SK-N-SH (cell line): ENCODE results near the gene MYO1E. TPM values are rescaled to one million over a fixed set of nuclear protein-coding genes. Genes with fewer than 3 reads are reported as not detected.

ENCODE experiments used
- CTCF ChIA-PET: fragments of 300-600, 350-600 bp; formaldehyde crosslinking; extraction: SDS; loops from one replicate; lab custom pipeline; 2021; lab: Yijun Ruan, JAX
- POLR2A ChIA-PET: fragments of 350-600 bp; sonication (Branson Sonifier 250); formaldehyde crosslinking; extraction: SDS; loops from one replicate; lab custom pipeline; 2020; ENCODE audit warnings: antibody characterized with exemption, inconsistent platforms; lab: Yijun Ruan, JAX
- DNase-seq: peaks from one replicate; pipeline ENCODE4 v3.0.0; 2012
- H2AFZ ChIP-seq: fragments of 200-600 bp; sonication (generic); 2 replicates; pipeline ENCODE4 v1.8.1; 2016; ENCODE audit warnings: antibody characterized with exemption, mild to moderate bottlenecking, low read depth
- H3F3A ChIP-seq: fragments of 200-600 bp; sonication (generic); replicated peaks from 2 replicates; pipeline ENCODE3; 2016; ENCODE audit warnings: antibody characterized with exemption, mild to moderate bottlenecking; ENCODE audit not compliant: insufficient read depth
- H3K27ac ChIP-seq, 2 experiments: fragments of 200-500 bp in 1 of 2; fragments of 200-600 bp in 1 of 2; sonication (Bioruptor generic) in 1 of 2; sonication (generic), shearing (Covaris generic) in 1 of 2; 2 replicates each; pipeline versions ENCODE4 v1.5.1 to v1.6.1; 2014 to 2016; ENCODE audit warnings: low read depth in 2 of 2, inconsistent platforms in 1 of 2, low read length in 1 of 2, mild to moderate bottlenecking in 1 of 2, mixed read lengths in 1 of 2
- H3K27me3 ChIP-seq: fragments of 200-600 bp; sonication (generic), shearing (Covaris generic); 2 replicates; pipeline ENCODE4 v1.6.1; 2016; ENCODE audit warnings: mixed run types; ENCODE audit not compliant: insufficient read depth
- H3K36me3 ChIP-seq, 2 experiments: fragments of 200-500 bp in 1 of 2; fragments of 200-600 bp in 1 of 2; sonication (Bioruptor generic) in 1 of 2; sonication (generic) in 1 of 2; replicated peaks in 1 of 2; 2 replicates each; pipeline versions ENCODE3 to v1.5.1; 2014 to 2016; ENCODE audit warnings: low read length in 1 of 2, mild to moderate bottlenecking in 1 of 2; ENCODE audit not compliant: insufficient read depth in 2 of 2, control insufficient read depth in 1 of 2
- H3K4me1 ChIP-seq, 2 experiments: fragments of 200-500 bp in 1 of 2; fragments of 200-600 bp in 1 of 2; sonication (Bioruptor generic) in 1 of 2; sonication (generic), shearing (Covaris generic) in 1 of 2; 2 replicates each; pipeline versions ENCODE4 v1.5.1 to v1.6.1; 2014 to 2016; ENCODE audit warnings: low read depth in 1 of 2, low read length in 1 of 2, mixed run types in 1 of 2; ENCODE audit not compliant: insufficient read depth in 2 of 2, control insufficient read depth in 1 of 2
- H3K4me2 ChIP-seq: fragments of 200-600 bp; sonication (generic), shearing (Covaris generic); 2 replicates; pipeline ENCODE4 v1.6.1; 2017; ENCODE audit warnings: mixed run types
- H3K4me3 ChIP-seq, 2 experiments: fragments of 200-500 bp in 1 of 2; fragments of 200-600 bp in 1 of 2; sonication (Bioruptor generic) in 1 of 2; sonication (generic), shearing (Covaris generic) in 1 of 2; 2 replicates each; pipeline versions ENCODE4 v1.5.1 to v1.8.1; 2014 to 2016; ENCODE audit warnings: low read depth in 2 of 2, inconsistent platforms in 1 of 2, low read length in 1 of 2, mild to moderate bottlenecking in 1 of 2, mixed read lengths in 1 of 2, moderate library complexity in 1 of 2
- H3K79me2 ChIP-seq: fragments of 200-600 bp; sonication (generic); 2 replicates; pipeline ENCODE4 v1.8.1; 2017; ENCODE audit warnings: mild to moderate bottlenecking; ENCODE audit not compliant: insufficient read depth
- H3K9ac ChIP-seq: fragments of 200-600 bp; sonication (generic); 2 replicates; pipeline ENCODE4 v1.6.1; 2017; ENCODE audit warnings: mixed run types
- H3K9me2 ChIP-seq: fragments of 200-600 bp; sonication (generic); 2 replicates; pipeline ENCODE4 v1.6.1; 2017; ENCODE audit warnings: mixed run types
- H3K9me3 ChIP-seq: fragments of 200-600 bp; sonication (generic); 2 replicates; pipeline ENCODE4 v1.6.1; 2017; ENCODE audit warnings: mixed run types, mild to moderate bottlenecking, moderate library complexity
- H4K20me1 ChIP-seq: fragments of 200-600 bp; sonication (generic); 2 replicates; pipeline ENCODE4 v1.6.1; 2017; ENCODE audit warnings: mild to moderate bottlenecking, mixed run types; ENCODE audit not compliant: insufficient read depth
- ELF1 ChIP-seq: IDR thresholded peaks from 2 replicates; pipeline ENCODE4 v1.4.0; 2012
- FOSL2 ChIP-seq: IDR thresholded peaks from 2 replicates; pipeline ENCODE4 v1.4.0; 2012; ENCODE audit warnings: low read depth, mild to moderate bottlenecking, moderate library complexity, borderline replicate concordance
- FOXJ3 ChIP-seq: sonication (generic); formaldehyde crosslinking; IDR thresholded peaks from 2 replicates; pipeline ENCODE4 v1.5.1; 2020; ENCODE audit warnings: mild to moderate bottlenecking, missing genetic modification reagents
- FOXM1 ChIP-seq: IDR thresholded peaks from 2 replicates; pipeline ENCODE4 v1.4.0; 2012; ENCODE audit warnings: low read depth, mild to moderate bottlenecking
- GATA2 ChIP-seq: sonication (generic); formaldehyde crosslinking; IDR thresholded peaks from 2 replicates; pipeline ENCODE4 v1.5.0; 2020; ENCODE audit warnings: mild to moderate bottlenecking, missing genetic modification reagents
- JUND ChIP-seq: IDR thresholded peaks from 2 replicates; pipeline ENCODE4 v1.4.0; 2012
- MEF2A ChIP-seq: IDR thresholded peaks from 2 replicates; pipeline ENCODE4 v1.4.0; 2012; ENCODE audit warnings: low read depth, borderline replicate concordance
- MXI1 ChIP-seq: IDR thresholded peaks from 2 replicates; pipeline ENCODE4 v1.6.1; 2012; ENCODE audit warnings: mild to moderate bottlenecking, low read depth, low read length, improper control_type of control experiment
- NFIC ChIP-seq: IDR thresholded peaks from 2 replicates; pipeline ENCODE4 v1.4.0; 2012; ENCODE audit warnings: borderline replicate concordance
- RCOR1 ChIP-seq: fragments of 150-350 bp; IDR thresholded peaks from 2 replicates; pipeline ENCODE4 v1.6.1; 2017; ENCODE audit warnings: antibody characterized with exemption, low read length
- RFX5 ChIP-seq: IDR thresholded peaks from 2 replicates; pipeline ENCODE4 v1.6.1; 2012; ENCODE audit warnings: mild to moderate bottlenecking, improper control_type of control experiment, low read length
- RXRA ChIP-seq: IDR thresholded peaks from 2 replicates; pipeline ENCODE4 v1.4.0; 2012; ENCODE audit warnings: low read depth, mild to moderate bottlenecking, borderline replicate concordance
- SIN3A ChIP-seq: IDR thresholded peaks from 2 replicates; pipeline ENCODE4 v1.6.1; 2012; ENCODE audit warnings: low read depth, mild to moderate bottlenecking, low read length, moderate library complexity, borderline replicate concordance
- USF1 ChIP-seq: IDR thresholded peaks from 2 replicates; pipeline ENCODE4 v1.4.0; 2012; ENCODE audit warnings: low read depth, borderline replicate concordance
- YY1 ChIP-seq: IDR thresholded peaks from 2 replicates; pipeline ENCODE4 v1.4.0; 2012; ENCODE audit warnings: low read depth, mild to moderate bottlenecking
- ZBTB33 ChIP-seq: IDR thresholded peaks from 2 replicates; pipeline ENCODE4 v1.4.0; 2012; ENCODE audit warnings: low read depth, borderline replicate concordance
- WGBS: methylation state at CpG from one replicate; pipeline ENCODE4 v1.1.6; 2017; ENCODE audit warnings: low lambda C conversion rate; 5-methylcytosine and 5-hydroxymethylcytosine counted together
- polyA plus RNA-seq, 3 experiments: library from polyadenylated mRNA; depleted of rRNA; stranded (reverse); fragments of >200 nt; gene quantifications; 2 replicates each; pipeline ENCODE4 v1.2.3, GENCODE V29; 2012
- TF ChIP-seq, protein P1 (sequence below): IDR thresholded peaks from 2 replicates; pipeline ENCODE4 v1.6.1; 2012; ENCODE audit warnings: mild to moderate bottlenecking, low read depth, low read length, moderate library complexity
- TF ChIP-seq, protein P2 (sequence below): fragments of 150-350 bp; IDR thresholded peaks from 2 replicates; pipeline ENCODE4 v1.6.1; 2017; ENCODE audit warnings: antibody characterized with exemption, low read length, low read depth, borderline replicate concordance

The MYO1E gene
- polyA plus RNA-seq, 1 of the 3 experiments (the other 2 are of a cell fraction) = 9.7 TPM

- 79% methylated on average over 7 of the region's 7 CpGs for WGBS
Observed at GRCh38 chr15:59399465-59400102, 26.9 kb upstream of the MYO1E start.

DNA sequence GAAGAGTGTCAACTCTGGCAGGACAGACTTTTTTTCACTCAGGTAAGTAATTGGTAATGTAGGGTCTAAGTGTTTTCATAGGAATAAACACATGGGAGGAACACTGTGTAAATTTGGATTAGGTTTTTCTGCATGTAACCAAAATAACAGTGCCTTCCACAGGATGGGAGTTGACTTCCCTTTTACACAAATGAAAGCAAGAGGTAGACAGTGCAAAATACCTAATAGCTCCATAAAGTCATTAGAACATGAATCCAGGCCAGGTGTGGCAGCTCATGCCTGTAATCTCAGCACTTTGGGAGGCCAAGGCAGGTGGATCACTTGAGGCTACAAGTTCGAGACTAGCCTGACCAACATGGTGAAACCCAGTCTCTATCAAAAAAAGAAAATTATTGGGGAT is 25.5 kb upstream of the MYO1E start:
- no peak overlapping the region for H2AFZ ChIP-seq
- POLR2A ChIA-PET = no interaction called here
- H4K20me1 ChIP-seq = no peaks in the 10 kb centered on the region
- H3K27me3 ChIP-seq = no peaks in the 10 kb centered on the region
- no peaks in the 10 kb centered on the region for H3K9me2 ChIP-seq
- H3K4me2 ChIP-seq = no peak overlapping the region
- H3K79me2 ChIP-seq = no peaks in the 10 kb centered on the region
- H3K9ac ChIP-seq = no peak overlapping the region
- DNase-seq = no peak
- no peaks in the 10 kb centered on the region for H3K4me1 ChIP-seq
- no peaks in the 10 kb centered on the region for H3K36me3 ChIP-seq
- WGBS = 32% methylated on average over 1 of the region's 1 CpG
- H3K9me3 ChIP-seq = no peaks in the 10 kb centered on the region
- H3F3A ChIP-seq = no peaks in the 10 kb centered on the region
- no peak overlapping the region for H3K4me3 ChIP-seq
- no peak overlapping the region for H3K27ac ChIP-seq
- CTCF ChIA-PET = no interaction called here
- no peak for TF ChIP-seq NFIC
- no peak for TF ChIP-seq YY1
- no peak for TF ChIP-seq FOXJ3
- TF ChIP-seq RCOR1 = no peak
- no peak for TF ChIP-seq SIN3A
- no peak for TF ChIP-seq FOXM1
- TF ChIP-seq MEF2A = no peak
- TF ChIP-seq RFX5 = no peak
- TF ChIP-seq MXI1 = no peak
- TF ChIP-seq, protein P1, sequence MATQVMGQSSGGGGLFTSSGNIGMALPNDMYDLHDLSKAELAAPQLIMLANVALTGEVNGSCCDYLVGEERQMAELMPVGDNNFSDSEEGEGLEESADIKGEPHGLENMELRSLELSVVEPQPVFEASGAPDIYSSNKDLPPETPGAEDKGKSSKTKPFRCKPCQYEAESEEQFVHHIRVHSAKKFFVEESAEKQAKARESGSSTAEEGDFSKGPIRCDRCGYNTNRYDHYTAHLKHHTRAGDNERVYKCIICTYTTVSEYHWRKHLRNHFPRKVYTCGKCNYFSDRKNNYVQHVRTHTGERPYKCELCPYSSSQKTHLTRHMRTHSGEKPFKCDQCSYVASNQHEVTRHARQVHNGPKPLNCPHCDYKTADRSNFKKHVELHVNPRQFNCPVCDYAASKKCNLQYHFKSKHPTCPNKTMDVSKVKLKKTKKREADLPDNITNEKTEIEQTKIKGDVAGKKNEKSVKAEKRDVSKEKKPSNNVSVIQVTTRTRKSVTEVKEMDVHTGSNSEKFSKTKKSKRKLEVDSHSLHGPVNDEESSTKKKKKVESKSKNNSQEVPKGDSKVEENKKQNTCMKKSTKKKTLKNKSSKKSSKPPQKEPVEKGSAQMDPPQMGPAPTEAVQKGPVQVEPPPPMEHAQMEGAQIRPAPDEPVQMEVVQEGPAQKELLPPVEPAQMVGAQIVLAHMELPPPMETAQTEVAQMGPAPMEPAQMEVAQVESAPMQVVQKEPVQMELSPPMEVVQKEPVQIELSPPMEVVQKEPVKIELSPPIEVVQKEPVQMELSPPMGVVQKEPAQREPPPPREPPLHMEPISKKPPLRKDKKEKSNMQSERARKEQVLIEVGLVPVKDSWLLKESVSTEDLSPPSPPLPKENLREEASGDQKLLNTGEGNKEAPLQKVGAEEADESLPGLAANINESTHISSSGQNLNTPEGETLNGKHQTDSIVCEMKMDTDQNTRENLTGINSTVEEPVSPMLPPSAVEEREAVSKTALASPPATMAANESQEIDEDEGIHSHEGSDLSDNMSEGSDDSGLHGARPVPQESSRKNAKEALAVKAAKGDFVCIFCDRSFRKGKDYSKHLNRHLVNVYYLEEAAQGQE = no peak
- TF ChIP-seq ELF1 = no peak
- TF ChIP-seq, protein P2, sequence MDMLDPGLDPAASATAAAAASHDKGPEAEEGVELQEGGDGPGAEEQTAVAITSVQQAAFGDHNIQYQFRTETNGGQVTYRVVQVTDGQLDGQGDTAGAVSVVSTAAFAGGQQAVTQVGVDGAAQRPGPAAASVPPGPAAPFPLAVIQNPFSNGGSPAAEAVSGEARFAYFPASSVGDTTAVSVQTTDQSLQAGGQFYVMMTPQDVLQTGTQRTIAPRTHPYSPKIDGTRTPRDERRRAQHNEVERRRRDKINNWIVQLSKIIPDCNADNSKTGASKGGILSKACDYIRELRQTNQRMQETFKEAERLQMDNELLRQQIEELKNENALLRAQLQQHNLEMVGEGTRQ = no peak

More at GRCh38 chr15:59399465-59400102, 26.9 kb upstream of the MYO1E start:
- Histone ChIP-seq H2AFZ (no peak overlapping the region), H3K4me1 (no peaks in the 10 kb centered on the region), H3K36me3 (no peaks in the 10 kb centered on the region), H3K79me2 (no peaks in the 10 kb centered on the region), H3K27ac (no peak overlapping the region), H3K4me3 (no peak overlapping the region), H3F3A (no peaks in the 10 kb centered on the region), H3K9me3 (no peaks in the 10 kb centered on the region), H3K9me2 (no peaks in the 10 kb centered on the region), H4K20me1 (no peaks in the 10 kb centered on the region), H3K27me3 (no peaks in the 10 kb centered on the region), H3K9ac (no peak overlapping the region), H3K4me2 (no peak overlapping the region)
- no peak for DNase-seq
- ChIA-PET CTCF (interaction anchor here (1.3 kb wide), 1 partner anchor 13 kb away, joined by 3 read pairs; no protein-coding TSS in a partner anchor), POLR2A (interaction anchor here (0.6 kb wide), 1 partner anchor 15 kb away, joined by 5 read pairs; no protein-coding TSS in a partner anchor)
- TF ChIP-seq ZBTB33 = no peak
- no peak for TF ChIP-seq NFIC
- TF ChIP-seq FOXM1 = no peak
- TF ChIP-seq USF1 = no peak
- TF ChIP-seq ELF1 = no peak
- TF ChIP-seq MEF2A = no peak
- TF ChIP-seq GATA2 = no peak
- TF ChIP-seq SIN3A = no peak
- no peak for TF ChIP-seq YY1
- no peak for TF ChIP-seq RXRA
- no peak for TF ChIP-seq JUND
- no peak for TF ChIP-seq FOSL2
